ENCODE measurements around the gene SUPT16H. TPM values are rescaled to one million over a fixed set of nuclear protein-coding genes. Genes with fewer than 3 reads are reported as not detected.

SUPT16H gene
- total and polyA plus RNA-seq, 2 of the 13 experiments (the other 11 are each of a cell fraction or from before 2014, with no cell fraction given), result 77.5 to 230 TPM

- TF ChIP-seq MYPOP (CRISPR knock-in tag; IDR thresholded peaks at IDR 0.05), result peak; percentile 59
- TF ChIP-seq ZHX1 (CRISPR knock-in tag; IDR thresholded peaks at IDR 0.05; ENCODE audit: low read depth), result no peak; the same call in 1 of the 2 replicates
- no peak for TF ChIP-seq ZBTB2 (CRISPR knock-in tag; IDR thresholded peaks at IDR 0.05; ENCODE audit: low read depth)
- TF ChIP-seq TCF7 (IDR thresholded peaks at IDR 0.05; ENCODE audit: low read depth), result peak; percentile 52; the same call in 1 of the 2 replicates
- TF ChIP-seq SUZ12 (IDR thresholded peaks at IDR 0.05; ENCODE audit: low read depth, low read length), result no peak
- no peak for TF ChIP-seq ZNF709 (CRISPR knock-in tag; IDR thresholded peaks at IDR 0.05)
- no peak for TF ChIP-seq FOXO1 (CRISPR knock-in tag; IDR thresholded peaks at IDR 0.05)
- no peak for TF ChIP-seq ZNF17 (CRISPR knock-in tag; IDR thresholded peaks at IDR 0.05)
- no peak for TF ChIP-seq NCOA5 (CRISPR knock-in tag; IDR thresholded peaks at IDR 0.05)
- TF ChIP-seq ZNF530 (CRISPR knock-in tag; IDR thresholded peaks at IDR 0.05; ENCODE audit: low read depth), result no peak
- no peak for TF ChIP-seq SOX6 (IDR thresholded peaks at IDR 0.05)
- TF ChIP-seq SOX6 (CRISPR knock-in tag; IDR thresholded peaks at IDR 0.05), result 0 out of 2 replicates have a peak, but pooled peaks have one; percentile 14
- TF ChIP-seq ATF6 (CRISPR knock-in tag; conservative IDR thresholded peaks at IDR 0.05), result no peak
- peak; percentile 69 for TF ChIP-seq THAP11 (CRISPR knock-in tag; IDR thresholded peaks at IDR 0.05)
- 0 out of 2 replicates have a peak, but pooled peaks have one; percentile 12 for TF ChIP-seq MIXL1 (CRISPR knock-in tag; IDR thresholded peaks at IDR 0.05)
- TF ChIP-seq CEBPG (CRISPR knock-in tag; IDR thresholded peaks at IDR 0.05), result no peak
- no peak for TF ChIP-seq GRHL1 (CRISPR knock-in tag; conservative IDR thresholded peaks at IDR 0.05)
- peak; percentile 8; the same call in 1 of the 2 replicates for TF ChIP-seq MEF2D (CRISPR knock-in tag; IDR thresholded peaks at IDR 0.05)
- peak; percentile 93 for TF ChIP-seq PBX2 (CRISPR knock-in tag; IDR thresholded peaks at IDR 0.05)
- no peak for TF ChIP-seq ZNF629 (CRISPR knock-in tag; conservative IDR thresholded peaks at IDR 0.05)
Observed at GRCh38 chr14:21308479-21309237, 75.2 kb downstream of the SUPT16H start (continued).

All from HepG2 (cell line).